ENCODE measurements around the gene PNCK. TPM values are rescaled to one million over a fixed set of nuclear protein-coding genes. Genes with fewer than 3 reads are reported as not detected.

PNCK gene
- polyA plus RNA-seq, 3 donors = not detected

DNA sequence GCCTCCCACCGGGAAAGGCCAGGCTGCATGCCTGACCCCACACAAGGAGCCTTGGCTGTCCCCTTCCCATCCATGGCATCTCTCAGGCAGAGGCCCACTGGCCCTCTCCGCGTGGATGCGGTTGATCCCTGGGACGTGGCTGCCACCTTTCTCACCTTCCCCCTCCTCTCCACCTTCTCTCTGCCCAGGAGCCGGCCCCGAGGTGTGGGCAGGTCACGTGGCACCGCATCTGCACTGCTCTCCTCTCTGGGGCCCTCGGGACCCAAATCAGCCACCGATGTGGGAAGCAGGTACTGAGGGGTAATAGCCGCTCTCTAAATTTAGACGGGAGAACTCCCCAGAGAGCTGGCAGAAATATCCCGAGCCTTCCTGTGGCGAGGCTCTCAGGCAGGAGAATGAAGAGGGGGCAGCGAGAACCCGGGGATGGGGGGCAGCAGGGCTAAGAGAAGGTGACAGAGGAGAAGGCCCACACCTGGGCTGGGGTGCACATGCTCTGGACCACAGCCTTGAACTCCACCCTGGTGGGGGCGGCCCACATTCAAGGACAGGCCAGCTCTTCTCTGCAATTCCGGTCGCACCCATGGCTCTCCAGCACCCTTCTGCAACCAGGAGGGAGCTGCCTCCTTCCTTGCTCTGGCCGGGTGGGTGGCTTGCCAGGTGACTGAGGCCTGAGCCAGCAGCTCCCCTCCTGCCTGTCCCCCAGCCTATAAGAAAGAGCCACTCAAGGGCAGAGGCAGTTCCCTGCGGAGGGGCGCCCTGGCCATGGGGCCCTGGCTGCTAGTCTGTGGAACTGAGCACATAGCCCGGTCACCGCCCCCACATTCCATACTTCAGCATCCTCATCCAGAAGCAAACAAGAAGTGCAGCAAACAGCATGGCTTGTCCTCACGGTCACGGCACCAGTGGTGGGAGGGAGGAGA lies 36.2 kb downstream of the PNCK start:
- H3K4me2 ChIP-seq (replicated peaks; ENCODE audit: extremely low read depth, low read length, poor library complexity, severe bottlenecking) = no peak overlapping the region
- no peak overlapping the region for H3K9ac ChIP-seq (ENCODE audit: insufficient read depth, low read length, poor library complexity, severe bottlenecking)
- WGBS (ENCODE audit: insufficient coverage) = 98% methylated on average over 7 of the region's 27 CpGs
- no peak overlapping the region for H2AFZ ChIP-seq (ENCODE audit: insufficient read depth, low read depth, low read length, poor library complexity, severe bottlenecking)
- no peak overlapping the region for H3K4me3 ChIP-seq (replicated peaks in 1 of 3; ENCODE audit: low read depth in 2 of 3, low read length in 3 of 3)
- Mint-ChIP-seq H3K9me3 (peaks cover 0 to 2% (median under 1%) of the 10 kb centered on the region in 7 donors), H3K27me3 (ENCODE audit: low read depth in 3 of 3) (peaks cover 12 to 31% (median 30%) of the 10 kb centered on the region in 3 donors), H3K4me3 (no peak overlapping the region), H3K36me3 (peaks cover 0 to 1% of the 10 kb centered on the region in 2 donors), H3K27ac (no peak overlapping the region), H3K4me1 (no peaks in the 10 kb centered on the region)
- TF ChIP-seq, protein P1, sequence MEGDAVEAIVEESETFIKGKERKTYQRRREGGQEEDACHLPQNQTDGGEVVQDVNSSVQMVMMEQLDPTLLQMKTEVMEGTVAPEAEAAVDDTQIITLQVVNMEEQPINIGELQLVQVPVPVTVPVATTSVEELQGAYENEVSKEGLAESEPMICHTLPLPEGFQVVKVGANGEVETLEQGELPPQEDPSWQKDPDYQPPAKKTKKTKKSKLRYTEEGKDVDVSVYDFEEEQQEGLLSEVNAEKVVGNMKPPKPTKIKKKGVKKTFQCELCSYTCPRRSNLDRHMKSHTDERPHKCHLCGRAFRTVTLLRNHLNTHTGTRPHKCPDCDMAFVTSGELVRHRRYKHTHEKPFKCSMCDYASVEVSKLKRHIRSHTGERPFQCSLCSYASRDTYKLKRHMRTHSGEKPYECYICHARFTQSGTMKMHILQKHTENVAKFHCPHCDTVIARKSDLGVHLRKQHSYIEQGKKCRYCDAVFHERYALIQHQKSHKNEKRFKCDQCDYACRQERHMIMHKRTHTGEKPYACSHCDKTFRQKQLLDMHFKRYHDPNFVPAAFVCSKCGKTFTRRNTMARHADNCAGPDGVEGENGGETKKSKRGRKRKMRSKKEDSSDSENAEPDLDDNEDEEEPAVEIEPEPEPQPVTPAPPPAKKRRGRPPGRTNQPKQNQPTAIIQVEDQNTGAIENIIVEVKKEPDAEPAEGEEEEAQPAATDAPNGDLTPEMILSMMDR (IDR thresholded peaks at IDR 0.05) = no peak
- no peak overlapping the region for H3K27ac ChIP-seq (ENCODE audit: low read depth in 1 of 2, low read length in 2 of 2)
- DNase-seq = no peak
- no peaks in the 10 kb centered on the region for H3K4me1 ChIP-seq (ENCODE audit: control insufficient read depth in 1 of 2, insufficient read depth in 2 of 2, low read length in 2 of 2)
- H4K20me1 ChIP-seq (ENCODE audit: insufficient read depth, low read length) = no peaks in the 10 kb centered on the region
- H3K27me3 ChIP-seq (ENCODE audit: control insufficient read depth in 2 of 2, insufficient read depth in 2 of 2, low read length in 2 of 2) = peaks cover 2 to 12% of the 10 kb centered on the region in 2 donors
- no peaks in the 10 kb centered on the region for H3K79me2 ChIP-seq (ENCODE audit: insufficient read depth, low read length)
- H3K36me3 ChIP-seq (replicated peaks in 1 of 2; ENCODE audit: control insufficient read depth in 1 of 2, insufficient read depth in 2 of 2, low read length in 2 of 2) = no peaks in the 10 kb centered on the region
- no peaks in the 10 kb centered on the region for H3K9me3 ChIP-seq (replicated peaks in 1 of 2; ENCODE audit: control insufficient read depth in 1 of 2, insufficient read depth in 1 of 2, low read length in 2 of 2)
- intact Hi-C loops (cut with micrococcal nuclease) = no loop called here

DNA sequence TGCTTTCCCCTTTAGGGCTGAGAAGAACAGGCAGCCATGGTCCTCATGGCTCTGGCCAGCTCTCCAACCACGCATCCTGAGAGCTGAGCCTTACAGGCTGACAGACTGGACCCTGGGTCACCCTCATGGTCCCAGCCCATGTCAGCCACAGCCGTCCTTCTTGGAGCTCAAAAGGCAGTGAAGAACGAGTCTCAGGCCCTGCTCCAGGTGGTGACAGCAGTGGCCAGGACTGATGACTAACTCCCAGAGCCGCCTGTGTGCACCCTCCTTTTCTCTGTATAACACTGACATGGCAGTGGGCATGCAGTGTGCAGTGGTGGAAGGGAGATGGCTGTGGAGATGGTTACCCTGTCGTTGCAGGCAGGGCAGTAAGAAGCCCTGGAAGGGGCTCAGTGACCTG lies 36.9 kb downstream of the PNCK start:
- intact Hi-C loops (cut with micrococcal nuclease) = no loop called here
- no peak for DNase-seq
- Histone ChIP-seq H3K27me3 (ENCODE audit: control insufficient read depth in 2 of 2, insufficient read depth in 2 of 2, low read length in 2 of 2) (peaks cover 2 to 9% of the 10 kb centered on the region in 2 donors), H3K79me2 (ENCODE audit: insufficient read depth, low read length) (no peaks in the 10 kb centered on the region), H3K27ac (ENCODE audit: low read depth in 1 of 2, low read length in 2 of 2) (no peak overlapping the region), H3K4me1 (ENCODE audit: control insufficient read depth in 1 of 2, insufficient read depth in 2 of 2, low read length in 2 of 2) (no peaks in the 10 kb centered on the region), H3K4me3 (replicated peaks in 1 of 3; ENCODE audit: low read depth in 2 of 3, low read length in 3 of 3) (no peak overlapping the region), H3K4me2 (replicated peaks; ENCODE audit: extremely low read depth, low read length, poor library complexity, severe bottlenecking) (no peak overlapping the region), H2AFZ (ENCODE audit: insufficient read depth, low read depth, low read length, poor library complexity, severe bottlenecking) (no peak overlapping the region), H3K9ac (ENCODE audit: insufficient read depth, low read length, poor library complexity, severe bottlenecking) (no peak overlapping the region), H3K9me3 (replicated peaks in 1 of 2; ENCODE audit: control insufficient read depth in 1 of 2, insufficient read depth in 1 of 2, low read length in 2 of 2) (peaks cover 0 to 3% of the 10 kb centered on the region in 2 donors), H3K36me3 (replicated peaks in 1 of 2; ENCODE audit: control insufficient read depth in 1 of 2, insufficient read depth in 2 of 2, low read length in 2 of 2) (no peaks in the 10 kb centered on the region), H4K20me1 (ENCODE audit: insufficient read depth, low read length) (no peaks in the 10 kb centered on the region)
- H3K36me3 Mint-ChIP-seq = peaks cover 0 to 1% of the 10 kb centered on the region in 2 donors
- H3K27ac Mint-ChIP-seq = no peak overlapping the region
- no peaks in the 10 kb centered on the region for H3K4me1 Mint-ChIP-seq
- H3K4me3 Mint-ChIP-seq = no peak overlapping the region
- 100% methylated on average over 2 of the region's 5 CpGs for WGBS (ENCODE audit: insufficient coverage)
- TF ChIP-seq, protein P1 (IDR thresholded peaks at IDR 0.05) = no peak
- peaks cover 0 to 9% (median 2%) of the 10 kb centered on the region in 7 donors for H3K9me3 Mint-ChIP-seq
- H3K27me3 Mint-ChIP-seq (ENCODE audit: low read depth in 3 of 3) = peaks cover 12 to 29% (median 25%) of the 10 kb centered on the region in 3 donors
